ENCODE measurements around the gene NAV1. TPM values are rescaled to one million over a fixed set of nuclear protein-coding genes. Genes with fewer than 3 reads are reported as not detected.

The NAV1 gene
- total and polyA plus RNA-seq, 9 of the 15 experiments (the other 6 are each of a cell fraction or from before 2014, with no cell fraction given) = 0.91 to 16.8 (median 3.2) TPM

DNA sequence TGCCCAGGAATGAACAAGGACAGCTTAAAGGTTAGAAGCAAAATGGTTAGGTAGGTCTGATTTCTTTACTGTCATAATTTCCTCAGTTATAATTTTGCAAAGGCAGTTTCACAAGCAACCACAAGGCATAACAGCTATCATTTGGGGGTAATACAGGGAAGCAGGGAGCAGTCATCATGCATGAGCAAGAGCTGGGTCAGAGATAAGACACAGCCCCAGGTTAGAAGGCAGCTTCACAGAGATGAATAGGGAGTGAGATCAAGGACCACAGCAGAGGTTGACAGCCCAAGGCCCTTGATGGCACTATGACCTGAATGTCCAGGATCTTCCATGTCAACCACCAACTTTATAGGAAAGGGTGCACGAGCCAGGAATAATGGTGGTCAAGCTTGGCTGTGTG lies 23.0 kb upstream of the NAV1 start (continued):
- TF ChIP-seq, protein P1, sequence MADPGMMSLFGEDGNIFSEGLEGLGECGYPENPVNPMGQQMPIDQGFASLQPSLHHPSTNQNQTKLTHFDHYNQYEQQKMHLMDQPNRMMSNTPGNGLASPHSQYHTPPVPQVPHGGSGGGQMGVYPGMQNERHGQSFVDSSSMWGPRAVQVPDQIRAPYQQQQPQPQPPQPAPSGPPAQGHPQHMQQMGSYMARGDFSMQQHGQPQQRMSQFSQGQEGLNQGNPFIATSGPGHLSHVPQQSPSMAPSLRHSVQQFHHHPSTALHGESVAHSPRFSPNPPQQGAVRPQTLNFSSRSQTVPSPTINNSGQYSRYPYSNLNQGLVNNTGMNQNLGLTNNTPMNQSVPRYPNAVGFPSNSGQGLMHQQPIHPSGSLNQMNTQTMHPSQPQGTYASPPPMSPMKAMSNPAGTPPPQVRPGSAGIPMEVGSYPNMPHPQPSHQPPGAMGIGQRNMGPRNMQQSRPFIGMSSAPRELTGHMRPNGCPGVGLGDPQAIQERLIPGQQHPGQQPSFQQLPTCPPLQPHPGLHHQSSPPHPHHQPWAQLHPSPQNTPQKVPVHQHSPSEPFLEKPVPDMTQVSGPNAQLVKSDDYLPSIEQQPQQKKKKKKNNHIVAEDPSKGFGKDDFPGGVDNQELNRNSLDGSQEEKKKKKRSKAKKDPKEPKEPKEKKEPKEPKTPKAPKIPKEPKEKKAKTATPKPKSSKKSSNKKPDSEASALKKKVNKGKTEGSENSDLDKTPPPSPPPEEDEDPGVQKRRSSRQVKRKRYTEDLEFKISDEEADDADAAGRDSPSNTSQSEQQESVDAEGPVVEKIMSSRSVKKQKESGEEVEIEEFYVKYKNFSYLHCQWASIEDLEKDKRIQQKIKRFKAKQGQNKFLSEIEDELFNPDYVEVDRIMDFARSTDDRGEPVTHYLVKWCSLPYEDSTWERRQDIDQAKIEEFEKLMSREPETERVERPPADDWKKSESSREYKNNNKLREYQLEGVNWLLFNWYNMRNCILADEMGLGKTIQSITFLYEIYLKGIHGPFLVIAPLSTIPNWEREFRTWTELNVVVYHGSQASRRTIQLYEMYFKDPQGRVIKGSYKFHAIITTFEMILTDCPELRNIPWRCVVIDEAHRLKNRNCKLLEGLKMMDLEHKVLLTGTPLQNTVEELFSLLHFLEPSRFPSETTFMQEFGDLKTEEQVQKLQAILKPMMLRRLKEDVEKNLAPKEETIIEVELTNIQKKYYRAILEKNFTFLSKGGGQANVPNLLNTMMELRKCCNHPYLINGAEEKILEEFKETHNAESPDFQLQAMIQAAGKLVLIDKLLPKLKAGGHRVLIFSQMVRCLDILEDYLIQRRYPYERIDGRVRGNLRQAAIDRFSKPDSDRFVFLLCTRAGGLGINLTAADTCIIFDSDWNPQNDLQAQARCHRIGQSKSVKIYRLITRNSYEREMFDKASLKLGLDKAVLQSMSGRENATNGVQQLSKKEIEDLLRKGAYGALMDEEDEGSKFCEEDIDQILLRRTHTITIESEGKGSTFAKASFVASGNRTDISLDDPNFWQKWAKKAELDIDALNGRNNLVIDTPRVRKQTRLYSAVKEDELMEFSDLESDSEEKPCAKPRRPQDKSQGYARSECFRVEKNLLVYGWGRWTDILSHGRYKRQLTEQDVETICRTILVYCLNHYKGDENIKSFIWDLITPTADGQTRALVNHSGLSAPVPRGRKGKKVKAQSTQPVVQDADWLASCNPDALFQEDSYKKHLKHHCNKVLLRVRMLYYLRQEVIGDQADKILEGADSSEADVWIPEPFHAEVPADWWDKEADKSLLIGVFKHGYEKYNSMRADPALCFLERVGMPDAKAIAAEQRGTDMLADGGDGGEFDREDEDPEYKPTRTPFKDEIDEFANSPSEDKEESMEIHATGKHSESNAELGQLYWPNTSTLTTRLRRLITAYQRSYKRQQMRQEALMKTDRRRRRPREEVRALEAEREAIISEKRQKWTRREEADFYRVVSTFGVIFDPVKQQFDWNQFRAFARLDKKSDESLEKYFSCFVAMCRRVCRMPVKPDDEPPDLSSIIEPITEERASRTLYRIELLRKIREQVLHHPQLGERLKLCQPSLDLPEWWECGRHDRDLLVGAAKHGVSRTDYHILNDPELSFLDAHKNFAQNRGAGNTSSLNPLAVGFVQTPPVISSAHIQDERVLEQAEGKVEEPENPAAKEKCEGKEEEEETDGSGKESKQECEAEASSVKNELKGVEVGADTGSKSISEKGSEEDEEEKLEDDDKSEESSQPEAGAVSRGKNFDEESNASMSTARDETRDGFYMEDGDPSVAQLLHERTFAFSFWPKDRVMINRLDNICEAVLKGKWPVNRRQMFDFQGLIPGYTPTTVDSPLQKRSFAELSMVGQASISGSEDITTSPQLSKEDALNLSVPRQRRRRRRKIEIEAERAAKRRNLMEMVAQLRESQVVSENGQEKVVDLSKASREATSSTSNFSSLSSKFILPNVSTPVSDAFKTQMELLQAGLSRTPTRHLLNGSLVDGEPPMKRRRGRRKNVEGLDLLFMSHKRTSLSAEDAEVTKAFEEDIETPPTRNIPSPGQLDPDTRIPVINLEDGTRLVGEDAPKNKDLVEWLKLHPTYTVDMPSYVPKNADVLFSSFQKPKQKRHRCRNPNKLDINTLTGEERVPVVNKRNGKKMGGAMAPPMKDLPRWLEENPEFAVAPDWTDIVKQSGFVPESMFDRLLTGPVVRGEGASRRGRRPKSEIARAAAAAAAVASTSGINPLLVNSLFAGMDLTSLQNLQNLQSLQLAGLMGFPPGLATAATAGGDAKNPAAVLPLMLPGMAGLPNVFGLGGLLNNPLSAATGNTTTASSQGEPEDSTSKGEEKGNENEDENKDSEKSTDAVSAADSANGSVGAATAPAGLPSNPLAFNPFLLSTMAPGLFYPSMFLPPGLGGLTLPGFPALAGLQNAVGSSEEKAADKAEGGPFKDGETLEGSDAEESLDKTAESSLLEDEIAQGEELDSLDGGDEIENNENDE (IDR thresholded peaks at IDR 0.05; ENCODE audit: low read depth, low read length) = no peak
- no peak for TF ChIP-seq ZBED1 (IDR thresholded peaks at IDR 0.05)
- no peak for TF ChIP-seq ZNF384 (IDR thresholded peaks at IDR 0.05; ENCODE audit: low read depth, low read length)
- TF ChIP-seq ZNF146 (CRISPR knock-in tag; IDR thresholded peaks at IDR 0.05; ENCODE audit: unreplicated experiment) = no peak
- TF ChIP-seq TSC22D4 (tag; IDR thresholded peaks at IDR 0.05) = no peak
- TF ChIP-seq ETV1 (tag; conservative IDR thresholded peaks at IDR 0.05; ENCODE audit: low read depth) = no peak
- TF ChIP-seq, protein P2, sequence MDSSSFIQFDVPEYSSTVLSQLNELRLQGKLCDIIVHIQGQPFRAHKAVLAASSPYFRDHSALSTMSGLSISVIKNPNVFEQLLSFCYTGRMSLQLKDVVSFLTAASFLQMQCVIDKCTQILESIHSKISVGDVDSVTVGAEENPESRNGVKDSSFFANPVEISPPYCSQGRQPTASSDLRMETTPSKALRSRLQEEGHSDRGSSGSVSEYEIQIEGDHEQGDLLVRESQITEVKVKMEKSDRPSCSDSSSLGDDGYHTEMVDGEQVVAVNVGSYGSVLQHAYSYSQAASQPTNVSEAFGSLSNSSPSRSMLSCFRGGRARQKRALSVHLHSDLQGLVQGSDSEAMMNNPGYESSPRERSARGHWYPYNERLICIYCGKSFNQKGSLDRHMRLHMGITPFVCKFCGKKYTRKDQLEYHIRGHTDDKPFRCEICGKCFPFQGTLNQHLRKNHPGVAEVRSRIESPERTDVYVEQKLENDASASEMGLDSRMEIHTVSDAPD (CRISPR knock-in tag; IDR thresholded peaks at IDR 0.05) = no peak
- TF ChIP-seq TCF3 (CRISPR knock-in tag; IDR thresholded peaks at IDR 0.05) = peak; percentile 50; the same call in 1 of the 2 replicates
- no peak for TF ChIP-seq NR3C1 (CRISPR knock-in tag; IDR thresholded peaks at IDR 0.05)
- no peak for TF ChIP-seq ZNF668 (CRISPR knock-in tag; IDR thresholded peaks at IDR 0.05)
- TF ChIP-seq, protein P3, sequence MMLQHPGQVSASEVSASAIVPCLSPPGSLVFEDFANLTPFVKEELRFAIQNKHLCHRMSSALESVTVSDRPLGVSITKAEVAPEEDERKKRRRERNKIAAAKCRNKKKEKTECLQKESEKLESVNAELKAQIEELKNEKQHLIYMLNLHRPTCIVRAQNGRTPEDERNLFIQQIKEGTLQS (IDR thresholded peaks at IDR 0.05) = peak; percentile 17; the same call in 1 of the 2 replicates
- TF ChIP-seq, protein P3 (CRISPR knock-in tag; conservative IDR thresholded peaks at IDR 0.05) = no peak
- TF ChIP-seq, protein P4, sequence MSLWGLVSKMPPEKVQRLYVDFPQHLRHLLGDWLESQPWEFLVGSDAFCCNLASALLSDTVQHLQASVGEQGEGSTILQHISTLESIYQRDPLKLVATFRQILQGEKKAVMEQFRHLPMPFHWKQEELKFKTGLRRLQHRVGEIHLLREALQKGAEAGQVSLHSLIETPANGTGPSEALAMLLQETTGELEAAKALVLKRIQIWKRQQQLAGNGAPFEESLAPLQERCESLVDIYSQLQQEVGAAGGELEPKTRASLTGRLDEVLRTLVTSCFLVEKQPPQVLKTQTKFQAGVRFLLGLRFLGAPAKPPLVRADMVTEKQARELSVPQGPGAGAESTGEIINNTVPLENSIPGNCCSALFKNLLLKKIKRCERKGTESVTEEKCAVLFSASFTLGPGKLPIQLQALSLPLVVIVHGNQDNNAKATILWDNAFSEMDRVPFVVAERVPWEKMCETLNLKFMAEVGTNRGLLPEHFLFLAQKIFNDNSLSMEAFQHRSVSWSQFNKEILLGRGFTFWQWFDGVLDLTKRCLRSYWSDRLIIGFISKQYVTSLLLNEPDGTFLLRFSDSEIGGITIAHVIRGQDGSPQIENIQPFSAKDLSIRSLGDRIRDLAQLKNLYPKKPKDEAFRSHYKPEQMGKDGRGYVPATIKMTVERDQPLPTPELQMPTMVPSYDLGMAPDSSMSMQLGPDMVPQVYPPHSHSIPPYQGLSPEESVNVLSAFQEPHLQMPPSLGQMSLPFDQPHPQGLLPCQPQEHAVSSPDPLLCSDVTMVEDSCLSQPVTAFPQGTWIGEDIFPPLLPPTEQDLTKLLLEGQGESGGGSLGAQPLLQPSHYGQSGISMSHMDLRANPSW (CRISPR knock-in tag; IDR thresholded peaks at IDR 0.05) = no peak

All from K562 (cell line).